Ishikawa (cell line): ENCODE results near the gene RABGAP1.

Experiments
- RAD21 ChIP-seq: IDR thresholded peaks from 2 replicates; pipeline ENCODE4 v1.6.1; 2012; ENCODE audit warnings: low read depth
- YY1 ChIP-seq: IDR thresholded peaks from 2 replicates; pipeline ENCODE4 v1.6.1; 2012; ENCODE audit warnings: low read depth
- TF ChIP-seq, protein P1 (sequence below): IDR thresholded peaks from 2 replicates; pipeline ENCODE4 v1.6.1; 2012

DNA sequence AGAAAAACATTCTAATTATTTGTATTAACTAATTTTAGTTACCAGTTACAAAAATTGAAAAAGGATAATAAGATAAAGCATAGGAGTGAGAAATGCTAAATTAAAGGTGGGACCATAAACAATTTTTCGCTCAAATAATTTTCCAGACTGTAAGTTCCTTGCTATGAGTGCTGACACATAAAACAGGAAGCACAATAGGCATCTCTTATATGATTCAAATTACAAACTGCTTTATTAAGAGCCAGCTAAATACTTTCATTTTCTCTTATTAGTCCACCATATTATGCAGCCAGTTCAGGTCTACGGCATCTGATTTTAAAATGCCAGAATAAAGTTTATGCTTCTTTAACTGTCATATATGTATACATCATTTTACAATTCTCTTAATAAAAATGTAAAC, 40.0 kb upstream of the RABGAP1 start:
- TF ChIP-seq, protein P1, sequence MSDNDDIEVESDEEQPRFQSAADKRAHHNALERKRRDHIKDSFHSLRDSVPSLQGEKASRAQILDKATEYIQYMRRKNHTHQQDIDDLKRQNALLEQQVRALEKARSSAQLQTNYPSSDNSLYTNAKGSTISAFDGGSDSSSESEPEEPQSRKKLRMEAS = no peak
- no peak for TF ChIP-seq YY1
- no peak for TF ChIP-seq RAD21
